GM12891 (cell line): ENCODE data around the gene PANK3.

Experiments used
- POLR2A ChIP-seq: IDR thresholded peaks from 2 replicates; pipeline ENCODE4 v1.6.1; 2011; ENCODE audit warnings: low read depth, low read length, control low read depth
- POLR2AphosphoS5 ChIP-seq: IDR thresholded peaks from 2 replicates; pipeline ENCODE4 v1.6.1; 2011; ENCODE audit warnings: low read depth, low read length, control low read depth
- SPI1 ChIP-seq: IDR thresholded peaks from 2 replicates; pipeline ENCODE4 v1.6.1; 2011; ENCODE audit warnings: low read depth, low read length, control low read depth
- TAF1 ChIP-seq: IDR thresholded peaks from 2 replicates; pipeline ENCODE4 v1.6.1; 2011; ENCODE audit warnings: low read depth, low read length, control low read depth

DNA sequence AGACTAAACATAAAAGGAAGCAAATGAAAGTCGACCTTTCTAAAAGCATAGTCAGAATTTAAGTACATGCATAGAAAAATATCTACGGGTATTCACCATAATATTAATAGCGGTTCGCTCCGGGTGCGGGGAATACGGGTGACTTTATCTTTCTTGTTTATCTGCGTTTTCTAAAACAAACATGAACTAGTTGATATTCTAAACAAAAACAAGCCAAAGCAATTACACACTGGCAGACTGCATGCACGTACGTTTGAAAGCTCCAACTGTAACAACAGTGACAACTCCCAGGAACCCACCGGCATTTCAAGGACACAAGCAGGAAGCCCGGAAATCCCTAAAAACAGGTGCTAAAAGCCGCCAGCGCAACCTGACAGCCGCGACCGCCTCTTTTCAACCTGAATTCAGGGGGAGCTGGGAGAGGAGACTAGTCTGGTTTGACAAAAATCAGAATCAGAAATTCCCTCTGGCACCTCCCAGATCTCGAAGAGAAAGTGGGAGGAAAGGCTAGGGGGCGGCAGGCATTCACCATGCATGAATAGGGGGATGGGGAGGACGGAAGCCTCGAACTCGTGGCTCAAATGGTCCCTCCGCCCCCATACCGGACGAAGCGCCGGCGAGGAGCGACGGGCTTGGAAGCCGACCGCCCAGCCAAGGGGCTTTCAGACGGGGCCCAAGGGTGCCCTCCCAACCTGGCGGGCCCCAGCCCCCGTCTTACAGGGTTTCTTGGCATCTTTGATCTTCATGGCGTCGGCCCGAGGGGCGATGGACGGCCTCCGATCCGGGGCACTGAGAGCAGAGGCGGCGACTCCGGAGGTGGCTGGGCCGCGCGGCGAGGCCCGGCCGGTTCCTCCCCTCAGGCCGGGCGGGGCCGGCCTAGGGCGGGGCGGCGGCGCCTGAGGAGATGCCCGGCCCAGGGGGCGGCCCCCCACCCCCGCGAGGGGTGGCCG is at the start of gene PANK3:
- TF ChIP-seq POLR2A (peak; percentile 80), POLR2AphosphoS5 (peak; percentile 74; the same call in 1 of the 2 replicates), TAF1 (no peak; the same call in 1 of the 2 replicates), SPI1 (no peak; the same call in 1 of the 2 replicates)
